Lower leg skin (tissue), 4 donors: ENCODE results near the gene BTD. TPM values are rescaled to one million over a fixed set of nuclear protein-coding genes. Genes with fewer than 3 reads are reported as not detected.

Experiments used
- DNase-seq, 2 donors: peaks; one replicate each; pipeline ENCODE4 v3.0.0-alpha.2; 2019; ENCODE audit warnings: low spot score in 2 of 2
- H3K4me3 ChIP-seq: fragments of 200-600 bp; sonication (generic); 2 replicates; pipeline ENCODE4 v1.5.1; 2017; ENCODE audit warnings: mild to moderate bottlenecking, low read depth; ENCODE audit not compliant: poor library complexity, severe bottlenecking
- CTCF ChIP-seq, 3 donors: fragments of 450-650 bp; IDR thresholded peaks; one replicate each; pipeline ENCODE4 v1.5.1; 2016; ENCODE audit warnings: antibody characterized with exemption in 3 of 3, mild to moderate bottlenecking in 3 of 3, moderate library complexity in 2 of 3
- POLR2A ChIP-seq, 2 donors: fragments of 450-650 bp; IDR thresholded peaks; one replicate each; pipeline ENCODE4 v1.6.1; 2016 to 2017; ENCODE audit warnings: antibody characterized with exemption in 2 of 2, mild to moderate bottlenecking in 1 of 2, moderate library complexity in 1 of 2
- WGBS, 2 donors: methylation state at CpG; one replicate each; pipeline ENCODE4 v1.1.5; 2018; 5-methylcytosine and 5-hydroxymethylcytosine counted together
- intact Hi-C: fragments of 100-400 bp; cut with DNase I; formaldehyde crosslinking; loops from one replicate; pipeline ENCODE4 v1.15.0; 2023; ENCODE audit warnings: low total_unique reads
- total RNA-seq, 4 donors: library from RNA; depleted of rRNA; stranded (reverse); fragments of >200 nt; gene quantifications; one replicate each; pipeline ENCODE4 v1.1.0, GENCODE V29; 2016

BTD gene
- total RNA-seq, 4 donors from 2014 or later: 18.1 to 24.6 (median 21.4) TPM

DNA sequence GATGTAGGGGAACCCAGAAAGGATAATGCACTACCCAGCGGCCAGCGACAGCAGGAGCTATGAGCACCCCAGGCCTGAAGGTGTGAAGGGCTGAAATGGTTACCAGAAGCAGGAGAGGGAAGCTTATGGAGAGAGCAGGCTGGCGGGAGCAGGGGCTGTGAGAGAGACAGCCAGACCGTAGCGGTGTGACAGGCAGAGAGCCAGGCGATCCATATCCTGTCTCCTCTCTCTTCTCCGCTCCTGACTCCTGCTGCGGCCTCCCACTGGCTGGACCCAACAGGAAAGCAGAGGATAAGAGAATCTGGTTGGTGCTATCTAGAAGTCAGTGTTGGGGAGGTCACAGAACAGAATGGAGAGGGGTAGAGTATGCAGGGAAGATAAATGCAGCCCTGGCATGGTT lies 49.9 kb downstream of the BTD start:
- no peak for TF ChIP-seq CTCF (IDR thresholded peaks at IDR 0.05)
- TF ChIP-seq POLR2A (IDR thresholded peaks at IDR 0.05): no peak

DNA sequence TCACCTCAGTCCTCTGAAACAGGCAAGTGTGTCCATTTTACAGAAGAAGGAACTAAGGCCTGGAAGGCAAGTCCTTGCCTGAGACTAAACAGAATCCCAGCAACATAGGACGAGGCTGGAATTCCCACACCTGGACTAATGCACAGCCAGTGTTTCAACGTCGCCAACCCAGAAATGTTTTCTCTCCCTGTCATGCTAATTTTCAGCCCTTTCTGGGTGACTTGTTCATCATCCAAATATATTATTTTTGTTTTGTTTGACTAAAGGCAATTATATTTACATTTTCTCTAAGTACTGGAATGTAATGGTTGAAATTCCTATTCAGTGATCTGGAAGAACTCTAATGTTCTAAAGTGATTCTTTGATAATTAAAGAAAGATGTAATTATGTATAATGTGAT lies 51.8 kb downstream of the BTD start:
- no peak overlapping the region for H3K4me3 ChIP-seq
- intact Hi-C loops: no loop called here
- WGBS, 2 donors: 91 to 96% methylated on average over 3 of the region's 3 CpGs
- no peak for DNase-seq
- TF ChIP-seq POLR2A (IDR thresholded peaks at IDR 0.05) (no peak), CTCF (IDR thresholded peaks at IDR 0.05) (no peak)

More for the DNA sequence above, 49.9 kb downstream of the BTD start:
- WGBS, 2 donors: 77 to 81% methylated on average over 8 of the region's 8 CpGs
- no peak overlapping the region for H3K4me3 ChIP-seq
- no peak for DNase-seq
- intact Hi-C loops: no loop called here

- TF ChIP-seq CTCF (IDR thresholded peaks at IDR 0.05): no peak
- H3K4me3 ChIP-seq: no peak overlapping the region
- intact Hi-C loops: no loop called here
- DNase-seq: no peak
These were observed 52.6 kb downstream of the BTD start for GRCh38 chr3:15654127-15654526.

GRCh38 chr3:15654891-15655290 lies 53.3 kb downstream of the BTD start:
- TF ChIP-seq POLR2A (IDR thresholded peaks at IDR 0.05) (no peak), CTCF (IDR thresholded peaks at IDR 0.05) (no peak)
- H3K4me3 ChIP-seq: no peak overlapping the region
- intact Hi-C loops: no loop called here
- DNase-seq: no peak
- 87 to 89% methylated on average over 9 of the region's 9 CpGs for WGBS, 2 donors

DNA sequence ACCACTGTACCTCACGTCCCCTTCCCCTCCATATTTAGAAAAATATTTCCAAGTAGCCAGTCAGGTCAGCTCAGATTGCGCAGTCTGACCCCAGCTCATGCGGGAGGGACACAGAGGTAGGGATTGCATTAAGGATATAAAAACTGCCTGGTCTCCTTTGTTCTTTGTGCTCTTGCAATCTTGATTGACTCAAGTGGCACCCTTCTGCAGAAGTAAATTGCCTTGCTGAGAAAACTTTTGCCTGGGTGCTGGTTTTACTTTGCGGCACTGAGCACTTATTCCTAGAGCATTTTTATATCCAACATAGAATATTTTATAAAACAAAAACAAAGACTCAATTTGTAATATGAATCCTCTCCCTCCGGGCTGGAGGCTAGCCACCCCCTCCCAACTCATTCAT lies 54.8 kb downstream of the BTD start:
- intact Hi-C loops: no loop called here
- WGBS, 2 donors: 78 to 79% methylated on average over 5 of the region's 5 CpGs
- DNase-seq: no peak
- no peak for TF ChIP-seq CTCF (IDR thresholded peaks at IDR 0.05)
- no peak for TF ChIP-seq POLR2A (IDR thresholded peaks at IDR 0.05)
- H3K4me3 ChIP-seq: no peak overlapping the region

DNA sequence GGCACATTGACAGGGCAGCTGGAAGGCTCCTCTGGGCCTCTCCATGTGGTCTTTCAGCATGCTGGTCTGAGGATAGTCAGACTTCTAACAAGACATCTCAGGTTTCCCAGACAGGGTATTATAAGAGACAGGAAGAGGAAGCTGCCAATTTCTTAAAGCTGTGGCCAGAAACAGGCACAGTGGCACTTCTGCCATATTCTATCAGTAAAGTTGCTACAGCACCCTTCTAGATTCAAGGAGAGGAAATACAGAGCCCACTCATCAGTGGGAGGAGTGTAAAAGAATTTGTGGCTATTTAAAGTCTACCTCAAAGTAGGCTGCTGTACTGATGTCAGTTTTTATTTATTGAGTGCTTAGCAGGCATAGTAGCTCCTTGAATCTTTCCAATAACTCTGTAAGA lies 55.5 kb downstream of the BTD start:
- H3K4me3 ChIP-seq: no peak overlapping the region
- TF ChIP-seq CTCF (IDR thresholded peaks at IDR 0.05) (no peak), POLR2A (IDR thresholded peaks at IDR 0.05) (no peak)
- no peak for DNase-seq
- intact Hi-C loops: no loop called here
